ENCODE measurements around the gene LGALS3BP.

- TF ChIP-seq ZNF274 (IDR thresholded peaks at IDR 0.05; ENCODE audit: low read depth, low read length) (no peak), SUZ12 (IDR thresholded peaks at IDR 0.05; ENCODE audit: extremely low read depth, insufficient read depth, insufficient read length) (no peak)
Measured at GRCh38 chr17:79012563-79013134, 32.9 kb upstream of the LGALS3BP start.

All from NT2/D1 (cell line).